B cell (primary cell): ENCODE data around the gene ABCA6. TPM values are rescaled to one million over a fixed set of nuclear protein-coding genes. Genes with fewer than 3 reads are reported as not detected.

Source experiments
- ATAC-seq: fragments of 200-7000 bp; cut with Tn5 transposase; one replicate; pipeline ENCODE4 v1.10.0; 2021; ENCODE audit warnings: low read depth, mild to moderate bottlenecking, moderate number of reproducible peaks, moderate library complexity
- CTCF ChIA-PET: fragments of 350-600 bp; sonication (Branson Sonifier 250); formaldehyde crosslinking; loops from one replicate; lab custom pipeline; 2021; ENCODE audit warnings: antibody characterized with exemption, inconsistent platforms; lab: Charles Lee
- POLR2A ChIA-PET: fragments of 350-600 bp; sonication (Branson Sonifier 250); formaldehyde crosslinking; loops from one replicate; lab custom pipeline; 2021; ENCODE audit warnings: antibody characterized with exemption; lab: Charles Lee
- DNase-seq: peaks from one replicate; pipeline ENCODE4 v3.0.0; 2013
- H2AFZ ChIP-seq: 2 replicates; pipeline ENCODE4 v1.6.1; 2012; ENCODE audit warnings: mild to moderate bottlenecking, low read depth, low read length; ENCODE audit not compliant: insufficient read depth, poor library complexity, severe bottlenecking
- H3K27ac ChIP-seq, 2 donors: 1 replicate in 1 of 2; 2 replicates in 1 of 2; pipeline ENCODE4 v1.5.1; 2012 to 2013; ENCODE audit warnings: low read length in 2 of 2, mild to moderate bottlenecking in 2 of 2, moderate library complexity in 1 of 2
- H3K27me3 ChIP-seq, 4 experiments: fragments of 200-600 bp in 1 of 4; sonication (generic) in 1 of 4; replicated peaks in 1 of 4; 1 replicate in 2 of 4; 2 replicates in 2 of 4; pipeline versions ENCODE4 v1.6.1 to v1.7.0; 2013 to 2016; ENCODE audit warnings: low read length in 3 of 4, mild to moderate bottlenecking in 2 of 4, mixed read lengths in 1 of 4, moderate library complexity in 1 of 4; ENCODE audit not compliant: insufficient read depth in 4 of 4, control insufficient read depth in 3 of 4; ENCODE audit errors: control extremely low read depth in 1 of 4
- H3K36me3 ChIP-seq, 2 experiments: replicated peaks in 1 of 2; 1 replicate in 1 of 2; 2 replicates in 1 of 2; pipeline versions ENCODE4 v1.6.1 to v1.7.1; 2013; ENCODE audit warnings: low read length in 1 of 2; ENCODE audit not compliant: insufficient read depth in 2 of 2, control insufficient read depth in 1 of 2; ENCODE audit errors: control extremely low read depth in 1 of 2, extremely low read depth in 1 of 2
- H3K4me1 ChIP-seq, 2 donors: fragments of 200-600 bp in 1 of 2; sonication (generic) in 1 of 2; 1 replicate in 1 of 2; 2 replicates in 1 of 2; pipeline versions ENCODE4 v1.5.1 to v1.6.1; 2013 to 2017; ENCODE audit warnings: low read length in 2 of 2; ENCODE audit not compliant: control insufficient read depth in 2 of 2, insufficient read depth in 2 of 2
- H3K4me2 ChIP-seq: replicated peaks from 2 replicates; pipeline ENCODE3; 2012; ENCODE audit warnings: mild to moderate bottlenecking, low read depth, low read length; ENCODE audit not compliant: poor library complexity, severe bottlenecking
- H3K4me3 ChIP-seq, 5 experiments: fragments of 200-600 bp in 1 of 5; sonication (generic) in 1 of 5; 1 replicate in 3 of 5; 2 replicates in 2 of 5; pipeline versions ENCODE4 v1.5.1 to v1.7.0; 2011 to 2016; ENCODE audit warnings: low read length in 4 of 5, mild to moderate bottlenecking in 4 of 5, low read depth in 2 of 5, control low read depth in 1 of 5, moderate library complexity in 1 of 5; ENCODE audit not compliant: insufficient read depth in 1 of 5; ENCODE audit errors: control extremely low read depth in 1 of 5, extremely low read depth in 1 of 5
- H3K79me2 ChIP-seq: fragments of 200-600 bp; sonication (generic); one replicate; pipeline ENCODE4 v1.6.0; 2016; ENCODE audit warnings: low read length; ENCODE audit not compliant: control insufficient read depth, insufficient read depth
- H3K9ac ChIP-seq: fragments of 200-600 bp; sonication (generic); 2 replicates; pipeline ENCODE4 v1.6.1; 2017; ENCODE audit warnings: mild to moderate bottlenecking, low read length, moderate library complexity
- H3K9me3 ChIP-seq, 3 donors: one replicate each; pipeline versions ENCODE4 v1.6.1 to v1.7.1; 2013; ENCODE audit warnings: low read length in 2 of 3; ENCODE audit not compliant: control insufficient read depth in 2 of 3, insufficient read depth in 1 of 3; ENCODE audit errors: control extremely low read depth in 1 of 3
- H4K20me1 ChIP-seq: 2 replicates; pipeline ENCODE4 v1.6.0; 2012; ENCODE audit warnings: mild to moderate bottlenecking, low read length; ENCODE audit not compliant: insufficient read depth, control insufficient read depth, poor library complexity, severe bottlenecking
- H3K27ac Mint-ChIP-seq: one replicate; pipeline ENCODE4 v1.8.0; 2021; ENCODE audit warnings: mixed read lengths
- H3K27me3 Mint-ChIP-seq: one replicate; pipeline ENCODE4 v1.8.0; 2021; ENCODE audit warnings: mixed read lengths
- H3K4me1 Mint-ChIP-seq: one replicate; pipeline ENCODE4 v1.8.0; 2021; ENCODE audit warnings: mixed read lengths
- H3K4me3 Mint-ChIP-seq: one replicate; pipeline ENCODE4 v1.8.0; 2021; ENCODE audit warnings: mixed read lengths
- H3K9me3 Mint-ChIP-seq: one replicate; pipeline ENCODE4 v1.8.0; 2022; ENCODE audit warnings: mixed read lengths; ENCODE audit not compliant: insufficient read depth
- CTCF ChIP-seq: fragments of 200-600 bp; IDR thresholded peaks from one replicate; pipeline ENCODE4 v1.8.0; 2022; ENCODE audit warnings: antibody characterized with exemption, mild to moderate bottlenecking
- EZH2 ChIP-seq: IDR thresholded peaks from 2 replicates; pipeline ENCODE4 v1.6.1; 2012; ENCODE audit warnings: borderline replicate concordance, low read depth, mild to moderate bottlenecking, moderate library complexity, low read length; ENCODE audit not compliant: insufficient read depth, poor library complexity, severe bottlenecking
- WGBS: methylation state at CpG from one replicate; pipeline ENCODE4 v1.1.5; 2013; ENCODE audit warnings: missing lambda C conversion rate; ENCODE audit not compliant: insufficient coverage; 5-methylcytosine and 5-hydroxymethylcytosine counted together
- intact Hi-C: fragments of 100-400 bp; cut with micrococcal nuclease; formaldehyde crosslinking; loops from one replicate; pipeline ENCODE4 v1.10.0; 2022
- polyA plus RNA-seq: library from polyadenylated mRNA; depleted of rRNA; stranded (reverse); fragments of >200 nt; gene quantifications from 2 replicates; pipeline ENCODE4 v1.2.3, GENCODE V29; 2012
- total RNA-seq, 2 donors: library from RNA; stranded (reverse); fragments of 120-200 nt in 1 of 2; gene quantifications; 1 replicate in 1 of 2; 2 replicates in 1 of 2; pipeline versions ENCODE4 v1.2.3 to v1.2.4, GENCODE V29; 2013 to 2022

The ABCA6 gene
- total and polyA plus RNA-seq, 2 donors (not counting 1 experiment from before 2014, with no cell fraction given) = 0.18 to 1.4 TPM

GRCh38 chr17:69058165-69058564, 83.5 kb downstream of the ABCA6 start:
- POLR2A ChIA-PET = no interaction called here
- CTCF ChIA-PET = no interaction called here

GRCh38 chr17:69057280-69057679, 84.4 kb downstream of the ABCA6 start:
- Mint-ChIP-seq H3K4me1 (peaks cover 10% of the 10 kb centered on the region), H3K27me3 (no peaks in the 10 kb centered on the region), H3K4me3 (no peak overlapping the region), H3K27ac (no peak overlapping the region), H3K9me3 (peaks cover 14% of the 10 kb centered on the region)
- POLR2A ChIA-PET = no interaction called here
- H3K27ac ChIP-seq = no peak overlapping the region
- H3K4me3 ChIP-seq = no peak overlapping the region
- no peak for DNase-seq
- H3K4me1 ChIP-seq = no peaks in the 10 kb centered on the region
- intact Hi-C loops = no loop called here
- TF ChIP-seq CTCF = no peak
- no peak for TF ChIP-seq EZH2
- no peaks in the 10 kb centered on the region for H4K20me1 ChIP-seq
- H3K9ac ChIP-seq = no peak overlapping the region
- no peak for ATAC-seq
- CTCF ChIA-PET = no interaction called here
- no peaks in the 10 kb centered on the region for H3K79me2 ChIP-seq
- WGBS = no CpG with 5 or more reads among the region's 1 CpG
- H3K4me2 ChIP-seq = no peak overlapping the region
- no peak overlapping the region for H2AFZ ChIP-seq
- H3K27me3 ChIP-seq = no peaks in the 10 kb centered on the region
- H3K36me3 ChIP-seq = no peaks in the 10 kb centered on the region
- H3K9me3 ChIP-seq = peaks cover 0 to 6% (median 0%) of the 10 kb centered on the region in 3 donors

More at GRCh38 chr17:69058165-69058564, 83.5 kb downstream of the ABCA6 start:
- Histone ChIP-seq H3K4me3 (no peak overlapping the region), H3K9ac (no peak overlapping the region), H3K27ac (no peak overlapping the region), H3K27me3 (no peaks in the 10 kb centered on the region), H4K20me1 (no peaks in the 10 kb centered on the region), H3K4me1 (no peaks in the 10 kb centered on the region), H2AFZ (no peak overlapping the region), H3K9me3 (peaks cover 0 to 6% (median 0%) of the 10 kb centered on the region in 3 donors), H3K4me2 (no peak overlapping the region), H3K36me3 (no peaks in the 10 kb centered on the region), H3K79me2 (no peaks in the 10 kb centered on the region)
- TF ChIP-seq EZH2 (no peak), CTCF (no peak)
- 100% methylated on average over 1 of the region's 1 CpG for WGBS
- ATAC-seq (no peak), DNase-seq (no peak)
- intact Hi-C loops = no loop called here
- peaks cover 14% of the 10 kb centered on the region for H3K9me3 Mint-ChIP-seq
- H3K27ac Mint-ChIP-seq = no peak overlapping the region
- H3K4me3 Mint-ChIP-seq = no peak overlapping the region
- H3K4me1 Mint-ChIP-seq = peaks cover 10% of the 10 kb centered on the region
- H3K27me3 Mint-ChIP-seq = no peaks in the 10 kb centered on the region
